HepG2 (cell line): ENCODE results near the gene PIM1. TPM values are rescaled to one million over a fixed set of nuclear protein-coding genes. Genes with fewer than 3 reads are reported as not detected.
A peak's percentile ranks its signal among the peaks of the same experiment; 100 is the strongest.

Source experiments
- ATAC-seq: fragments of 200-7000 bp; cut with Tn5 transposase; 3 replicates; pipeline ENCODE4 v1.9.1; 2020; ENCODE audit warnings: mild to moderate bottlenecking, moderate library complexity
- BruUV-seq: library from RNA; stranded (reverse); fragments of 400-500 nt; replicated peaks from 2 replicates; lab custom pipeline; 2021; lab: Mats Ljungman, UMichigan
- CTCF ChIA-PET: fragments of 300-600 bp; formaldehyde crosslinking; extraction: SDS; loops from one replicate; lab custom pipeline; 2021; ENCODE audit warnings: low total read pairs, inconsistent platforms, low intra/inter-chr PET ratio; lab: Yijun Ruan, JAX
- POLR2A ChIA-PET: fragments of 350-600 bp; sonication (Branson Sonifier 250); formaldehyde crosslinking; loops from one replicate; lab custom pipeline; 2020; ENCODE audit warnings: antibody characterized with exemption, inconsistent platforms; lab: Yijun Ruan, JAX
- DNase-seq: peaks from one replicate; pipeline ENCODE4 v3.0.0-alpha.2; 2015; ENCODE audit warnings: low spot score
- FAIRE-seq: peaks from 3 replicates; lab custom pipeline; 2011; peaks lifted over from hg19 to GRCh38; lab: Jason Lieb, UNC
- H2AFZ ChIP-seq: one replicate; pipeline ENCODE4 v1.6.1; 2011; ENCODE audit warnings: low read length, inconsistent platforms
- H3K27ac ChIP-seq: fragments of 300-600 bp; 3 replicates; pipeline ENCODE4 v1.8.0; 2011; ENCODE audit warnings: mixed run types, mild to moderate bottlenecking, mixed read lengths, low read length, inconsistent platforms; ENCODE audit not compliant: insufficient read depth; ENCODE audit errors: extremely low read length
- H3K27me3 ChIP-seq, 2 experiments: fragments of 200-600 bp in 1 of 2; 2 replicates in 1 of 2; 3 replicates in 1 of 2; pipeline versions ENCODE4 v1.6.0 to v1.8.0; 2011; ENCODE audit warnings: low read length in 2 of 2, mild to moderate bottlenecking in 2 of 2, moderate library complexity in 2 of 2, inconsistent platforms in 1 of 2; ENCODE audit not compliant: insufficient read depth in 2 of 2, control insufficient read depth in 1 of 2
- H3K36me3 ChIP-seq, 2 experiments: fragments of 200-600 bp in 1 of 2; replicated peaks in 1 of 2; 2 replicates in 1 of 2; 3 replicates in 1 of 2; pipeline versions ENCODE4 v1.5.1 to v1.8.0; 2011; ENCODE audit warnings: low read length in 2 of 2, inconsistent platforms in 1 of 2; ENCODE audit not compliant: insufficient read depth in 2 of 2, control insufficient read depth in 1 of 2
- H3K4me1 ChIP-seq: 2 replicates; pipeline ENCODE4 v1.5.1; 2012; ENCODE audit warnings: low read length, inconsistent platforms; ENCODE audit not compliant: insufficient read depth
- H3K4me2 ChIP-seq: 2 replicates; pipeline ENCODE4 v1.6.0; 2011; ENCODE audit warnings: low read depth, low read length, inconsistent platforms
- H3K4me3 ChIP-seq, 3 experiments: fragments of 200-600 bp in 1 of 3; sonication (generic), shearing (Covaris generic) in 1 of 3; replicated peaks in 1 of 3; 2 replicates each; pipeline ENCODE4 v1.5.1; 2011 to 2016; ENCODE audit warnings: low read length in 3 of 3, inconsistent platforms in 2 of 3, low read depth in 2 of 3, mild to moderate bottlenecking in 2 of 3, control low read depth in 1 of 3, mixed read lengths in 1 of 3; ENCODE audit not compliant: insufficient read depth in 1 of 3
- H3K79me2 ChIP-seq: one replicate; pipeline ENCODE4 v1.6.1; 2011; ENCODE audit warnings: low read length, inconsistent platforms; ENCODE audit not compliant: insufficient read depth
- H3K9ac ChIP-seq: 2 replicates; pipeline ENCODE4 v1.6.0; 2011; ENCODE audit warnings: mild to moderate bottlenecking, low read depth, low read length, inconsistent platforms; ENCODE audit not compliant: insufficient read depth
- H3K9me3 ChIP-seq: 2 replicates; pipeline ENCODE4 v1.5.1; 2012; ENCODE audit warnings: mild to moderate bottlenecking, low read length
- H4K20me1 ChIP-seq: 2 replicates; pipeline ENCODE4 v1.6.0; 2011; ENCODE audit warnings: inconsistent platforms, mild to moderate bottlenecking, low read length, moderate library complexity; ENCODE audit not compliant: insufficient read depth
- YEATS2 ChIP-seq: sonication (generic); formaldehyde crosslinking; IDR thresholded peaks from 2 replicates; pipeline ENCODE4 v1.4.0; 2020; ENCODE audit warnings: missing genetic modification reagents, borderline replicate concordance
- ZNF121 ChIP-seq: sonication (generic); formaldehyde crosslinking; IDR thresholded peaks from 2 replicates; pipeline ENCODE4 v1.5.0; 2020; ENCODE audit warnings: mild to moderate bottlenecking, missing genetic modification reagents
- WGBS: methylation state at CpG from one replicate; pipeline ENCODE4 v1.1.6; 2017; ENCODE audit warnings: low lambda C conversion rate; 5-methylcytosine and 5-hydroxymethylcytosine counted together
- in situ Hi-C: cut with HindIII; loops from 2 replicates; pipeline ENCODE4 v1.10.0; 2017; ENCODE audit warnings: low pct_unique_long_range_greater_than_20kb; ENCODE audit not compliant: extremely low pct_ligation_motif_present
- intact Hi-C: fragments of 100-400 bp; cut with micrococcal nuclease; formaldehyde crosslinking; loops from one replicate; pipeline ENCODE4 v1.10.0; 2022; ENCODE audit not compliant: unreplicated experiment
- polyA plus RNA-seq, 8 experiments: library from polyadenylated mRNA; depleted of rRNA in 3 of 8; stranded (reverse) in 7 of 8; unstranded in 1 of 8; fragments of >200 nt; fragmentation: Illumina TruSeq in 4 of 8; extraction: Trizol in 4 of 8; gene quantifications; 2 replicates each; pipeline versions ENCODE4 v1.2.1 to v1.2.3, GENCODE V29; 2011 to 2016; ENCODE audit warnings: low read depth in 4 of 8, missing spikeins in 1 of 8, mixed read lengths in 1 of 8; ENCODE audit not compliant: insufficient read depth in 1 of 8
- total RNA-seq, 5 experiments: library from RNA; depleted of rRNA; stranded (reverse); fragments of >200 nt; fragmentation: Illumina TruSeq; extraction: Trizol; gene quantifications; 2 replicates each; pipeline ENCODE4 v1.2.3, GENCODE V29; 2016; ENCODE audit warnings: low read depth in 1 of 5
- TF ChIP-seq, protein P1 (sequence below): sonication (generic); formaldehyde crosslinking; IDR thresholded peaks from 2 replicates; pipeline ENCODE4 v1.5.1; 2020; ENCODE audit warnings: missing genetic modification reagents, mild to moderate bottlenecking, borderline replicate concordance
- TF ChIP-seq, protein P2 (sequence below): sonication (generic); formaldehyde crosslinking; IDR thresholded peaks from 2 replicates; pipeline ENCODE4 v1.4.0; 2020; ENCODE audit warnings: missing genetic modification reagents

PIM1 gene
- total and polyA plus RNA-seq, 2 of the 13 experiments (the other 11 are each of a cell fraction or from before 2014, with no cell fraction given): 29.4 to 117 TPM

DNA sequence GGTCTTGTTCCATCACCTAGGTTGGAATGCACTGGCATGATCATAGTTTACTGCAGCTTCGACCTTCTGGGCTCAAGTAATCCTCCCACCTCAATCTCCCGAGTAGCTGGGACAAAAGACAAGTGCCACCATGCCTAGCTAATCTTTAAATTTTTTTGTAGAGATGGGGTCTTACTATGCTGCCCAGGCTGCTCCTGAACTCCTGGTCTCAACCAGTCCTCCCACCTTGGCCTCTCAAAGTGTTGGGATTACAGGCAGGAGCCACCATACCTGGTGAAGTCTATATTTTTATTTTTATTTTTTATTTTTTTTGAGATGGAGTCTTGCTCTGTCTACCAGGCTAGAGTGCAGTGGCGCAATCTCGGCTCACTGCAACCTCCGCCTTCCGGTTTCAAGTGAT lies 11.4 kb upstream of the PIM1 start:
- no peaks in the 10 kb centered on the region for H3K36me3 ChIP-seq
- H2AFZ ChIP-seq: no peak overlapping the region
- no peaks in the 10 kb centered on the region for H4K20me1 ChIP-seq
- in situ Hi-C loops (no loop called here), intact Hi-C loops (no loop called here)
- no peaks in the 10 kb centered on the region for H3K27me3 ChIP-seq
- peaks cover 59% of the 10 kb centered on the region for H3K4me1 ChIP-seq
- peak; percentile 74; the same call in 1 of the 2 replicates for TF ChIP-seq ZNF121 (CRISPR knock-in tag)
- TF ChIP-seq, protein P1, sequence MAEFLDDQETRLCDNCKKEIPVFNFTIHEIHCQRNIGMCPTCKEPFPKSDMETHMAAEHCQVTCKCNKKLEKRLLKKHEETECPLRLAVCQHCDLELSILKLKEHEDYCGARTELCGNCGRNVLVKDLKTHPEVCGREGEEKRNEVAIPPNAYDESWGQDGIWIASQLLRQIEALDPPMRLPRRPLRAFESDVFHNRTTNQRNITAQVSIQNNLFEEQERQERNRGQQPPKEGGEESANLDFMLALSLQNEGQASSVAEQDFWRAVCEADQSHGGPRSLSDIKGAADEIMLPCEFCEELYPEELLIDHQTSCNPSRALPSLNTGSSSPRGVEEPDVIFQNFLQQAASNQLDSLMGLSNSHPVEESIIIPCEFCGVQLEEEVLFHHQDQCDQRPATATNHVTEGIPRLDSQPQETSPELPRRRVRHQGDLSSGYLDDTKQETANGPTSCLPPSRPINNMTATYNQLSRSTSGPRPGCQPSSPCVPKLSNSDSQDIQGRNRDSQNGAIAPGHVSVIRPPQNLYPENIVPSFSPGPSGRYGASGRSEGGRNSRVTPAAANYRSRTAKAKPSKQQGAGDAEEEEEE (CRISPR knock-in tag): no peak
- TF ChIP-seq YEATS2 (CRISPR knock-in tag): no peak
- TF ChIP-seq, protein P2, sequence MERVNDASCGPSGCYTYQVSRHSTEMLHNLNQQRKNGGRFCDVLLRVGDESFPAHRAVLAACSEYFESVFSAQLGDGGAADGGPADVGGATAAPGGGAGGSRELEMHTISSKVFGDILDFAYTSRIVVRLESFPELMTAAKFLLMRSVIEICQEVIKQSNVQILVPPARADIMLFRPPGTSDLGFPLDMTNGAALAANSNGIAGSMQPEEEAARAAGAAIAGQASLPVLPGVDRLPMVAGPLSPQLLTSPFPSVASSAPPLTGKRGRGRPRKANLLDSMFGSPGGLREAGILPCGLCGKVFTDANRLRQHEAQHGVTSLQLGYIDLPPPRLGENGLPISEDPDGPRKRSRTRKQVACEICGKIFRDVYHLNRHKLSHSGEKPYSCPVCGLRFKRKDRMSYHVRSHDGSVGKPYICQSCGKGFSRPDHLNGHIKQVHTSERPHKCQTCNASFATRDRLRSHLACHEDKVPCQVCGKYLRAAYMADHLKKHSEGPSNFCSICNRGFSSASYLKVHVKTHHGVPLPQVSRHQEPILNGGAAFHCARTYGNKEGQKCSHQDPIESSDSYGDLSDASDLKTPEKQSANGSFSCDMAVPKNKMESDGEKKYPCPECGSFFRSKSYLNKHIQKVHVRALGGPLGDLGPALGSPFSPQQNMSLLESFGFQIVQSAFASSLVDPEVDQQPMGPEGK (CRISPR knock-in tag): no peak
- no peak overlapping the region for H3K4me3 ChIP-seq
- no peaks in the 10 kb centered on the region for H3K79me2 ChIP-seq
- H3K9me3 ChIP-seq: no peaks in the 10 kb centered on the region
- WGBS: 62% methylated on average over 6 of the region's 6 CpGs
- H3K27ac ChIP-seq: no peak overlapping the region
- no TSS peak for BruUV-seq
- ChIA-PET CTCF (no interaction called here), POLR2A (interaction anchor here (1.7 to 2.2 kb wide), 2 partner anchors 11 kb away, joined by 4 to 13 read pairs; partner anchors contain the start of gene PIM1)
- H3K9ac ChIP-seq: no peak overlapping the region
- DNase-seq: no peak
- no peak for ATAC-seq
- no peak overlapping the region for H3K4me2 ChIP-seq
- FAIRE-seq: no peak
